ENCODE measurements around the gene BLZF1.
"Not testable (repeated sequence)": the region's sequence is repeated elsewhere in the genome, so short reads cannot be mapped to it uniquely, and the experiment has no call there.

BLZF1 gene

DNA sequence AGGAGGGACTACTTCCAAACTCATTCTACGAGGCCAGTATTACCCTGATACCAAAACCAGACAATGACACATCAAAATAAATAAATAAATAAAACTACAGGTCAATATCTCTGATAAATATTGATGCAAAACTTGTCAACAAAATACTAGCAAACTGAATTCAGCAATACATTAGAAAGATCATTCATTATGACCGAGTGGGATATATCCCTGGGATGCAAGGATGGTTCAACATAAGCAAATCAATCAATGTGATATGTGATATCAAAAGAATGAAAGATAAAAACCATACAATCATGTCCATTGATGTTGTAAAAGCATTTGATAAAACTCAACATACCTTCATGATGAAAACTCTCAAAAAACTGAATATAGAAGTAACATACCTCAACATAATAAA is 37.1 kb upstream of the BLZF1 start:
- no peaks in the 10 kb centered on the region for H3K9me3 ChIP-seq (ENCODE audit: control insufficient read depth, low read length)
- peaks cover 4% of the 10 kb centered on the region for H3K79me2 ChIP-seq
- no peak overlapping the region for H3K4me2 ChIP-seq (ENCODE audit: low read length)
- no peak overlapping the region for H2AFZ ChIP-seq
- TF ChIP-seq CTCF (IDR thresholded peaks at IDR 0.05) = no peak
- H3K36me3 ChIP-seq (ENCODE audit: control insufficient read depth, insufficient read depth, low read length) = no peaks in the 10 kb centered on the region
- no peak overlapping the region for H3K9ac ChIP-seq
- H3K4me1 ChIP-seq = no peaks in the 10 kb centered on the region
- no peaks in the 10 kb centered on the region for H3K27me3 ChIP-seq (ENCODE audit: control insufficient read depth, insufficient read depth, low read length)
- H3K4me3 ChIP-seq (ENCODE audit: low read depth, low read length) = no peak overlapping the region
- H3K27ac ChIP-seq = no peak overlapping the region

DNA sequence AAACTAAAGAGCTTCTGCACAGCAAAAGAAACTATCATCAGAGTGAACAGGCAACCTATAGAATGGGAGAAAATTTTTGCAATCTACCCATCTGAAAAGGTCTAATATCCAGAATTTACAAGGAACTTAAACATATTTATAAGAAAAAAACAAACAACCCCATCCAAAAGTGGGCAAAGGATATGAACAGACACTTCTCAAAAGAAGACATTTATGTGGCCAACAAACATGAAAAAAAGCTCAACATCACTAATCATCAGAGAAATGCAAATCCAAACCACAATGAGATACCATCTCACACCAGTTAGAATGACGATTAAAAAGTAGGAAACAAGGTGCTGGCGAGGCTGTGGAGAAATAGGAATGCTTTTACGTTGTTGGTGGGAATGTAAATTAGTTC is 33.3 kb upstream of the BLZF1 start:
- H3K36me3 ChIP-seq (ENCODE audit: control insufficient read depth, insufficient read depth, low read length); H3K79me2 ChIP-seq; H3K27me3 ChIP-seq (ENCODE audit: control insufficient read depth, insufficient read depth, low read length); H3K9ac ChIP-seq; H3K4me3 ChIP-seq (ENCODE audit: low read depth, low read length); H3K27ac ChIP-seq; H3K4me2 ChIP-seq (ENCODE audit: low read length); H3K9me3 ChIP-seq (ENCODE audit: control insufficient read depth, low read length); H3K4me1 ChIP-seq; H2AFZ ChIP-seq: not testable (repeated sequence)

DNA sequence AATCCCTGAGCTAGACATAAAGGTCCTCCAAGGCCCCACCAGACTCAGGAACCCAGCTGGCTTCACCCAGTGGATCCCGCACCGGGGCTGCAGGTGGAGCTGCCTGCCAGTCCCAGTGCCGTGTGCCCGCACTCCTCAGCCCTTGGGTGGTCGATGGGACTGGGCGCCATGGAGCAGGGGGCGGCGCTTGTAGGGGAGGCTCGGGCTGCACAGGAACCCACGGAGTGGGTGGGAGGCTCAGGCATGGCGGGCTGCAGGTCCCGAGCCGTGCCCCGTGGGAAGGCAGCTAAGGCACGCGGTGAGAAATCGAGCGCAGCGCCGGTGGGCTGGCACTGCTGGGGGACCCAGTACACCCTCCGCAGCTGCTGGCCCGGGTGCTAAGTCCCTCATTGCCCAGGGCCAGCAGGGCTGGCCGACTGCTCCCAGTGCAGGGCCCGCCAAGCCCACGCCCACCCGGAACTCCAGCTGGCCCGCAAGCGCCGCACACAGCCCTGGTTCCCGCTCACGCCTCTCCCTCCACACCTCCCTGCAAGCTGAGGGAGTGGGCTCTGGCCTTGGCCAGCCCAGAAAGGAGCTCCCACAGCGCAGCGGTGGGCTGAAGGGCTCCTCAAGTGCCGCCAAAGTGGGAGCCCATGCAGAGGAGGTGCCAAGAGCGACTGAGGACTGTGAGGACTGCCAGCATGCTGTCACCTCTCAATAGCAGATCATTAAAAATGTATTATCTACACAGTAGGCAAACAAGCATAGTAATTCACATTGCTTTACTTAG is 30.9 kb upstream of the BLZF1 start:
- H3K9ac ChIP-seq; H3K79me2 ChIP-seq; H3K4me1 ChIP-seq; H3K36me3 ChIP-seq (ENCODE audit: control insufficient read depth, insufficient read depth, low read length); H3K27me3 ChIP-seq (ENCODE audit: control insufficient read depth, insufficient read depth, low read length); H3K4me3 ChIP-seq (ENCODE audit: low read depth, low read length); H3K9me3 ChIP-seq (ENCODE audit: control insufficient read depth, low read length); H3K4me2 ChIP-seq (ENCODE audit: low read length); H2AFZ ChIP-seq; H3K27ac ChIP-seq: not testable (repeated sequence)

DNA sequence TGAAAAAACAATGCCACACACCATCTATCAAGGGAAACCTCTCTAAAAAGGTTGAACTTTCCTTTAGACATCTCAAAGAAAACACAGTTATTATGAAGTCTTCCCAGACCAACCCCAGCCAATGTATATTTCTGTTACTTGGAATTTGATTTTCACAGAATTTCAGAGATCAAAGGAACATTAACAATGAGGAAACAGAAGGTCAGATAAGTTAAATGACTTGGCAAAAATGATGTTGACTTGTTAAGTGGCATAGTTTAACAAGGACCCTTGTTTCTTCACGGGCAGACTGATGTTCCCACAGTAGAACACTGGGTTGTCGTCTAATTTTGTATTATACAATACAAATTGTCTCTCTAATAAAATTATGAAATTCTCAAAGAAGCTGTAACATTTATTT is 29.4 kb upstream of the BLZF1 start:
- H3K9me3 ChIP-seq (ENCODE audit: control insufficient read depth, low read length) = no peaks in the 10 kb centered on the region
- no peaks in the 10 kb centered on the region for H3K27me3 ChIP-seq (ENCODE audit: control insufficient read depth, insufficient read depth, low read length)
- no peaks in the 10 kb centered on the region for H3K36me3 ChIP-seq (ENCODE audit: control insufficient read depth, insufficient read depth, low read length)
- H3K27ac ChIP-seq = no peak overlapping the region
- no peaks in the 10 kb centered on the region for H3K4me1 ChIP-seq
- no peak overlapping the region for H3K4me3 ChIP-seq (ENCODE audit: low read depth, low read length)
- H3K9ac ChIP-seq = no peak overlapping the region
- H3K4me2 ChIP-seq (ENCODE audit: low read length) = no peak overlapping the region
- no peak for TF ChIP-seq CTCF (IDR thresholded peaks at IDR 0.05)
- no peak overlapping the region for H2AFZ ChIP-seq
- no peaks in the 10 kb centered on the region for H3K79me2 ChIP-seq

- Histone ChIP-seq H2AFZ (no peak overlapping the region), H3K36me3 (ENCODE audit: control insufficient read depth, insufficient read depth, low read length) (no peaks in the 10 kb centered on the region), H3K79me2 (no peaks in the 10 kb centered on the region), H3K4me1 (no peaks in the 10 kb centered on the region), H3K9me3 (ENCODE audit: control insufficient read depth, low read length) (no peaks in the 10 kb centered on the region), H3K4me3 (ENCODE audit: low read depth, low read length) (no peak overlapping the region), H3K4me2 (ENCODE audit: low read length) (no peak overlapping the region), H3K27me3 (ENCODE audit: control insufficient read depth, insufficient read depth, low read length) (no peaks in the 10 kb centered on the region), H3K27ac (no peak overlapping the region), H3K9ac (no peak overlapping the region)
- TF ChIP-seq CTCF (IDR thresholded peaks at IDR 0.05) = no peak
Observed at GRCh38 chr1:169339773-169340172, 28.2 kb upstream of the BLZF1 start.

GRCh38 chr1:169340882-169341281 is 27.1 kb upstream of the BLZF1 start:
- no peak overlapping the region for H2AFZ ChIP-seq
- H3K4me2 ChIP-seq (ENCODE audit: low read length) = no peak overlapping the region
- no peak overlapping the region for H3K9ac ChIP-seq
- no peaks in the 10 kb centered on the region for H3K79me2 ChIP-seq
- no peaks in the 10 kb centered on the region for H3K4me1 ChIP-seq
- no peak for TF ChIP-seq CTCF (IDR thresholded peaks at IDR 0.05)
- H3K4me3 ChIP-seq (ENCODE audit: low read depth, low read length) = no peak overlapping the region
- no peaks in the 10 kb centered on the region for H3K36me3 ChIP-seq (ENCODE audit: control insufficient read depth, insufficient read depth, low read length)
- H3K27ac ChIP-seq = no peak overlapping the region
- H3K9me3 ChIP-seq (ENCODE audit: control insufficient read depth, low read length) = no peaks in the 10 kb centered on the region
- no peaks in the 10 kb centered on the region for H3K27me3 ChIP-seq (ENCODE audit: control insufficient read depth, insufficient read depth, low read length)

DNA sequence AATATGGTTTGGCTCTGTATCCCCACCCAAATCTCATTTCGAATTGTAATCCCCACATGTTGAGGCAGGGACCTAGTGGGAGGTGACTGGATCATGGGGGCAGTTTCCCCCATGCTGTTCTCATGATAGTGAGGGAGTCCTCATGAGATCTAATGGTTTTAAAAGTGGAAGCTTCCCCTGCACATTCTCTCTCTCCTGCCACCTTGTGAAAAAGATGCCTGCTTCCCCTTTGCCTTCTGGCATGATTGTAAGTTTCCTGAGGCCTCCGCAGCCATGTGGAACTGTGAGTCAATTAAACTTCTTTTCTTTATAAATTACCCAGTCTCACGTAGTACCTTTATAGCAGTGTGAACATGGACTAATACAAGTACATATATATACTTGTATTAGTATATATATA is 25.9 kb upstream of the BLZF1 start:
- not testable (repeated sequence) for H3K36me3 ChIP-seq (ENCODE audit: control insufficient read depth, insufficient read depth, low read length); H3K79me2 ChIP-seq; H3K4me1 ChIP-seq

More for the DNA sequence above, 25.9 kb upstream of the BLZF1 start:
- not testable (repeated sequence) for H3K9ac ChIP-seq; H3K4me2 ChIP-seq (ENCODE audit: low read length); H3K27me3 ChIP-seq (ENCODE audit: control insufficient read depth, insufficient read depth, low read length); H3K27ac ChIP-seq; H3K9me3 ChIP-seq (ENCODE audit: control insufficient read depth, low read length); H2AFZ ChIP-seq; H3K4me3 ChIP-seq (ENCODE audit: low read depth, low read length)

Measured in parathyroid adenoma (tissue), 2 donors.